GM18508 (cell line): Measurements from ENCODE around the gene ANKRD62.
"Not testable (repeated sequence)": the region's sequence is repeated elsewhere in the genome, so short reads cannot be mapped to it uniquely, and the experiment has no call there.

Experiments
- ATAC-seq: cut with Tn5 transposase; IDR thresholded peaks from one replicate; pipeline ENCODE4 v1.9.1; 2021; ENCODE audit warnings: moderate number of reproducible peaks; ENCODE audit not compliant: insufficient read depth, unreplicated experiment

Gene ANKRD62

GRCh38 chr18:12091538-12092141 lies 2.0 kb upstream of the ANKRD62 start:
- ATAC-seq, result no peak

- ATAC-seq, result no peak
These were observed 1.0 kb upstream of the ANKRD62 start for GRCh38 chr18:12092398-12093229.

- no peak for ATAC-seq
These were observed 4.7 kb downstream of the ANKRD62 start for GRCh38 chr18:12098374-12098773.

GRCh38 chr18:12099160-12099559 lies 5.5 kb downstream of the ANKRD62 start:
- ATAC-seq, result no peak

- ATAC-seq, result no peak
These were observed 7.6 kb downstream of the ANKRD62 start for GRCh38 chr18:12101266-12101665.

GRCh38 chr18:12102136-12102842 lies 8.6 kb downstream of the ANKRD62 start:
- no peak for ATAC-seq

GRCh38 chr18:12106471-12106870 lies 12.8 kb downstream of the ANKRD62 start:
- ATAC-seq, result no peak

GRCh38 chr18:12109836-12110235 lies 16.2 kb downstream of the ANKRD62 start:
- ATAC-seq, result no peak

- no peak for ATAC-seq
These were observed 20.5 kb downstream of the ANKRD62 start for GRCh38 chr18:12113999-12114646.

- ATAC-seq, result no peak
These were observed 25.7 kb downstream of the ANKRD62 start for GRCh38 chr18:12119358-12119757.

- no peak for ATAC-seq
These were observed 27.8 kb downstream of the ANKRD62 start for GRCh38 chr18:12121175-12122042.

GRCh38 chr18:12122043-12122389 lies 28.4 kb downstream of the ANKRD62 start:
- not testable (repeated sequence) for ATAC-seq

- ATAC-seq, result not testable (repeated sequence)
These were observed 34.0 kb downstream of the ANKRD62 start for GRCh38 chr18:12127647-12128046.

GRCh38 chr18:12138831-12139230 lies 45.2 kb downstream of the ANKRD62 start:
- ATAC-seq, result not testable (repeated sequence)

GRCh38 chr18:12140866-12141265 lies 47.2 kb downstream of the ANKRD62 start:
- not testable (repeated sequence) for ATAC-seq

GRCh38 chr18:12141778-12142177 lies 48.1 kb downstream of the ANKRD62 start:
- ATAC-seq, result not testable (repeated sequence)

GRCh38 chr18:12149431-12149830 lies 55.8 kb downstream of the ANKRD62 start:
- not testable (repeated sequence) for ATAC-seq

- no peak for ATAC-seq
These were observed 60.7 kb downstream of the ANKRD62 start for GRCh38 chr18:12154361-12154760.

- ATAC-seq, result no peak
These were observed 62.4 kb downstream of the ANKRD62 start for GRCh38 chr18:12155996-12156395.

GRCh38 chr18:12159446-12159845 lies 65.8 kb downstream of the ANKRD62 start:
- no peak for ATAC-seq
